ENCODE measurements around the gene KLHL26. TPM values are rescaled to one million over a fixed set of nuclear protein-coding genes. Genes with fewer than 3 reads are reported as not detected.

The KLHL26 gene
- total RNA-seq, 1 experiment from 2014 or later: 10.7 TPM

GRCh38 chr19:18646535-18647370, 9.9 kb downstream of the KLHL26 start:
- H3K4me3 Mint-ChIP-seq: no peak overlapping the region
- Histone ChIP-seq H3K27me3 (ENCODE audit: insufficient read depth, low read length) (no peaks in the 10 kb centered on the region), H3T11ph (ENCODE audit: low read length) (no peak overlapping the region), H3K23ac (ENCODE audit: insufficient read length, low read depth, low read length) (no peak overlapping the region), H4K91ac (ENCODE audit: insufficient read length, low read depth, low read length) (no peak overlapping the region), H3K4ac (ENCODE audit: low read depth, low read length) (no peak overlapping the region), H3K14ac (ENCODE audit: insufficient read depth, low read length) (no peak overlapping the region), H3K4me1 (ENCODE audit: insufficient read depth, low read length) (no peaks in the 10 kb centered on the region), H4K5ac (ENCODE audit: insufficient read length, low read depth, low read length) (no peak overlapping the region), H2AK5ac (ENCODE audit: insufficient read length, low read length) (no peak overlapping the region), H2BK20ac (ENCODE audit: low read depth, low read length, poor library complexity, severe bottlenecking) (no peak overlapping the region), H2BK15ac (ENCODE audit: low read depth, low read length) (no peak overlapping the region), H3K27ac (ENCODE audit: insufficient read length, low read depth, low read length) (no peak overlapping the region), H2AFZ (ENCODE audit: low read length) (no peak overlapping the region), H4K8ac (replicated peaks; ENCODE audit: insufficient read length, low read depth, low read length) (no peak overlapping the region), H3K56ac (ENCODE audit: insufficient read length, low read depth, low read length) (no peak overlapping the region), H3K18ac (ENCODE audit: insufficient read length, low read depth, low read length) (no peak overlapping the region), H4K20me1 (ENCODE audit: control insufficient read depth, insufficient read depth, insufficient read length) (no peaks in the 10 kb centered on the region), H2BK12ac (ENCODE audit: insufficient read length, low read depth, low read length) (no peak overlapping the region), H2BK120ac (ENCODE audit: low read depth, low read length, poor library complexity, severe bottlenecking) (no peak overlapping the region), H3K79me2 (ENCODE audit: insufficient read depth, low read length) (no peaks in the 10 kb centered on the region), H3K4me2 (ENCODE audit: insufficient read depth, insufficient read length, low read length) (no peak overlapping the region), H3K23me2 (ENCODE audit: insufficient read length, low read depth, low read length, poor library complexity, severe bottlenecking) (no peaks in the 10 kb centered on the region), H3K9me3 (ENCODE audit: control insufficient read depth, low read depth, low read length) (no peaks in the 10 kb centered on the region), H3K9ac (ENCODE audit: extremely low read depth, insufficient read length, low read length) (no peak overlapping the region), H3K79me1 (ENCODE audit: insufficient read depth, low read depth, low read length, poor library complexity, severe bottlenecking) (no peaks in the 10 kb centered on the region), H2BK5ac (ENCODE audit: insufficient read length, low read length) (no peak overlapping the region)
- no CpG with 5 or more reads among the region's 34 CpGs for WGBS (ENCODE audit: extremely low coverage, insufficient read length, low lambda C conversion rate)
- no peaks in the 10 kb centered on the region; the same call in 1 of the 2 replicates for H3K27me3 Mint-ChIP-seq (ENCODE audit: low read depth)
- peak overlapping the region in 2 of 3 experiments; percentile 41 to 73; a peak in 2 of 7 replicates for H3K27ac Mint-ChIP-seq
- peaks cover 0 to 2% (median 2%) of the 10 kb centered on the region in 3 experiments; a peak in 1 of 7 replicates for H3K36me3 Mint-ChIP-seq (ENCODE audit: insufficient read depth in 1 of 3, low read depth in 3 of 3)
- no peak for TF ChIP-seq CTCF (conservative IDR thresholded peaks at IDR 0.05)
- DNase-seq: no peak
- peaks cover 36 to 51% of the 10 kb centered on the region in 2 experiments for H3K4me1 Mint-ChIP-seq
- H3K9me3 Mint-ChIP-seq: no peaks in the 10 kb centered on the region

Data from H9 (cell line).